ENCODE results near the gene ZBED3. TPM values are rescaled to one million over a fixed set of nuclear protein-coding genes. Genes with fewer than 3 reads are reported as not detected.

ZBED3 gene
- polyA plus RNA-seq, 4 donors = 2.4 to 17.5 (median 5.2) TPM

Other genes starting within 250 kb of the ZBED3 start
- gene S100Z, start 237.3 kb downstream of the ZBED3 start, polyA plus RNA-seq = under 1 TPM in 3 of 4 donors, not detected in 1; 0.03 to 0.68 (median 0.54) TPM
- 1 to 10 TPM in 1 of 4 donors, under 1 TPM in 2, not detected in 1; 0.19 to 1.1 (median 0.78) TPM for gene CRHBP, start 134.2 kb downstream of the ZBED3 start, polyA plus RNA-seq
- gene AGGF1, start 56.9 kb downstream of the ZBED3 start, polyA plus RNA-seq = 10 to 100 TPM; 10.8 to 30.7 (median 14.6) TPM
- gene PDE8B, start 123.4 kb upstream of the ZBED3 start, polyA plus RNA-seq = 1 to 10 TPM in 2 of 4 donors, under 1 TPM in 2; 0.22 to 1.5 (median 0.99) TPM

Measured in small intestine (tissue), 4 donors.